K562 (cell line): ENCODE results near the gene MARS1. TPM values are rescaled to one million over a fixed set of nuclear protein-coding genes. Genes with fewer than 3 reads are reported as not detected.

ENCODE experiments used
- BCL6 ChIP-seq: fragments of 250-450 bp; sonication (Bioruptor Pico); IDR thresholded peaks from 2 replicates; pipeline ENCODE4 v1.4.0; 2020
- BDP1 ChIP-seq: IDR thresholded peaks from 3 replicates; pipeline ENCODE4 v1.6.1; 2011; ENCODE audit not compliant: insufficient read length, insufficient read depth
- CBX5 ChIP-seq: IDR thresholded peaks from 2 replicates; pipeline ENCODE4 v1.6.1; 2014; ENCODE audit warnings: low read depth, borderline replicate concordance
- CTBP1 ChIP-seq: fragments of 450-650 bp; IDR thresholded peaks from 2 replicates; pipeline ENCODE4 v1.6.1; 2016; ENCODE audit warnings: borderline replicate concordance
- ETV6 ChIP-seq, 3 experiments: fragments of 150-350 bp in 1 of 3; sonication (generic) in 1 of 3; formaldehyde crosslinking in 1 of 3; IDR thresholded peaks; 2 replicates each; pipeline versions ENCODE4 v1.6.1 to v1.8.0; 2014 to 2022; ENCODE audit warnings: borderline replicate concordance in 2 of 3, low read depth in 2 of 3, antibody characterized with exemption in 1 of 3, low read length in 1 of 3, mild to moderate bottlenecking in 1 of 3, missing genetic modification reagents in 1 of 3
- FIP1L1 ChIP-seq: fragments of 200-400 bp; formaldehyde crosslinking; IDR thresholded peaks from 2 replicates; pipeline ENCODE4 v1.6.1; 2018; ENCODE audit warnings: mild to moderate bottlenecking, low read depth, low read length; ENCODE audit not compliant: poor library complexity, severe bottlenecking
- HNRNPK ChIP-seq: fragments of 200-400 bp; formaldehyde crosslinking; IDR thresholded peaks from one replicate; pipeline ENCODE4 v1.6.1; 2018; ENCODE audit warnings: mild to moderate bottlenecking, low read depth, low read length; ENCODE audit not compliant: poor library complexity, severe bottlenecking
- KLF13 ChIP-seq: fragments of 450-650 bp; IDR thresholded peaks from 2 replicates; pipeline ENCODE4 v1.6.1; 2016; ENCODE audit warnings: missing genetic modification characterization, low read depth, mild to moderate bottlenecking, missing compliant biosample characterization, moderate library complexity, borderline replicate concordance
- MCM2 ChIP-seq: fragments of 450-650 bp; IDR thresholded peaks from 2 replicates; pipeline ENCODE4 v1.6.1; 2017; ENCODE audit warnings: low read depth, mild to moderate bottlenecking
- NFRKB ChIP-seq: fragments of 450-650 bp; IDR thresholded peaks from 2 replicates; pipeline ENCODE4 v1.6.1; 2016; ENCODE audit warnings: low read depth
- PRDM10 ChIP-seq: fragments of 450-650 bp; IDR thresholded peaks from 2 replicates; pipeline ENCODE4 v1.6.1; 2018; ENCODE audit not compliant: partially characterized antibody
- RFX1 ChIP-seq: fragments of 450-650 bp; IDR thresholded peaks from 2 replicates; pipeline ENCODE4 v1.6.1; 2016; ENCODE audit warnings: mild to moderate bottlenecking, moderate library complexity
- RFX5 ChIP-seq: IDR thresholded peaks from 2 replicates; pipeline ENCODE4 v1.6.1; 2011; ENCODE audit warnings: low read depth, mild to moderate bottlenecking, improper control_type of control experiment, low read length
- SP2 ChIP-seq: IDR thresholded peaks from 2 replicates; pipeline ENCODE4 v1.6.1; 2011; ENCODE audit warnings: mild to moderate bottlenecking, low read depth, low read length, moderate library complexity; ENCODE audit not compliant: poor library complexity, severe bottlenecking; ENCODE audit errors: extremely low read depth
- SRF ChIP-seq, 2 experiments: fragments of 250-450, 450-650 bp in 1 of 2; sonication (Bioruptor Pico) in 1 of 2; sonication (generic) in 1 of 2; formaldehyde crosslinking; IDR thresholded peaks; 2 replicates each; pipeline versions ENCODE4 v1.5.0 to v1.5.1; 2020 to 2022; ENCODE audit warnings: mild to moderate bottlenecking in 1 of 2, missing genetic modification reagents in 1 of 2
- ZBTB5 ChIP-seq: fragments of 450-650 bp; IDR thresholded peaks from 2 replicates; pipeline ENCODE4 v1.6.1; 2017; ENCODE audit warnings: antibody characterized with exemption
- ZNF133 ChIP-seq: fragments of 250-450 bp; sonication (Bioruptor Pico); IDR thresholded peaks from 2 replicates; pipeline ENCODE4 v1.4.0; 2020; ENCODE audit warnings: mild to moderate bottlenecking
- ZNF165 ChIP-seq: fragments of 250-450 bp; sonication (Bioruptor Pico); IDR thresholded peaks from 2 replicates; pipeline ENCODE4 v1.4.0; 2020; ENCODE audit warnings: borderline replicate concordance
- ZNF408 ChIP-seq: fragments of 250-450 bp; sonication (Bioruptor Pico); IDR thresholded peaks from 2 replicates; pipeline ENCODE4 v1.4.0; 2020; ENCODE audit warnings: low read depth, mild to moderate bottlenecking, moderate library complexity
- ZNF740 ChIP-seq, 3 experiments: fragments of 200-800 bp in 1 of 3; sonication (Bioruptor generic) in 1 of 3; sonication (generic) in 1 of 3; formaldehyde crosslinking in 1 of 3; IDR thresholded peaks; 2 replicates each; pipeline versions ENCODE4 v1.6.1 to v1.8.0; 2016 to 2022; ENCODE audit warnings: mild to moderate bottlenecking in 2 of 3, missing compliant biosample characterization in 2 of 3, missing genetic modification characterization in 2 of 3, missing genetic modification reagents in 1 of 3
- ZNF76 ChIP-seq: fragments of 250-450 bp; sonication (Bioruptor Pico); IDR thresholded peaks from 2 replicates; pipeline ENCODE4 v1.4.0; 2020; ENCODE audit warnings: mild to moderate bottlenecking, moderate library complexity, borderline replicate concordance
- polyA plus RNA-seq, 8 experiments: library from polyadenylated mRNA; depleted of rRNA in 4 of 8; stranded (reverse) in 5 of 8; unstranded in 3 of 8; fragments of >200 nt; fragmentation: Nextera tagmentation in 2 of 8; fragmentation: Illumina TruSeq in 1 of 8; extraction: Ambion mirVana in 2 of 8; extraction: Trizol in 1 of 8; gene quantifications; 2 replicates each; pipeline versions ENCODE4 v1.2.1 to v1.2.3, GENCODE V29; 2011 to 2014; ENCODE audit warnings: inconsistent platforms in 1 of 8, missing spikeins in 1 of 8
- total RNA-seq, 7 experiments: library from RNA; depleted of rRNA in 6 of 7; stranded (reverse); fragments of >200 nt in 6 of 7; fragmentation: Illumina TruSeq in 2 of 7; extraction: Trizol in 2 of 7; gene quantifications; 2 replicates each; pipeline versions ENCODE4 v1.2.1 to v1.2.3, GENCODE V29; 2011 to 2021; ENCODE audit warnings: low replicate concordance in 1 of 7

The MARS1 gene
- total and polyA plus RNA-seq, 9 of the 15 experiments (the other 6 are each of a cell fraction or from before 2014, with no cell fraction given) = 117 to 382 (median 220) TPM

GRCh38 chr12:57459055-57459749 lies 28.7 kb upstream of the MARS1 start (continued):
- no peak for TF ChIP-seq ZNF740 (CRISPR knock-in tag; IDR thresholded peaks at IDR 0.05)
- TF ChIP-seq ZNF740 (tag; IDR thresholded peaks at IDR 0.05) = no peak
- no peak for TF ChIP-seq ZNF76 (CRISPR knock-in tag)
- TF ChIP-seq RFX5 = no peak
- TF ChIP-seq CBX5 = no peak
- TF ChIP-seq SRF (CRISPR knock-in tag; IDR thresholded peaks at IDR 0.05) = no peak
- peak; percentile 65 for TF ChIP-seq CTBP1
- TF ChIP-seq BDP1 = no peak
- no peak for TF ChIP-seq SP2
- no peak for TF ChIP-seq NFRKB
- no peak for TF ChIP-seq MCM2
- no peak for TF ChIP-seq ZBTB5
- no peak for TF ChIP-seq RFX1
- TF ChIP-seq ZNF408 = no peak
- TF ChIP-seq HNRNPK = no peak
- TF ChIP-seq ZNF165 (CRISPR knock-in tag) = 0 out of 2 replicates have a peak, but pooled peaks have one; percentile 15
- TF ChIP-seq PRDM10 = peak; percentile 44
- no peak for TF ChIP-seq ZNF133 (CRISPR knock-in tag)
- TF ChIP-seq ETV6 (IDR thresholded peaks at IDR 0.05; ENCODE audit: borderline replicate concordance in 1 of 2, low read depth in 2 of 2, low read length in 1 of 2) = no peak
- TF ChIP-seq ETV6 (CRISPR knock-in tag; IDR thresholded peaks at IDR 0.05; ENCODE audit: borderline replicate concordance) = no peak
- no peak for TF ChIP-seq FIP1L1
- peak; percentile 63; the same call in 1 of the 2 replicates for TF ChIP-seq KLF13 (tag)
- no peak for TF ChIP-seq BCL6
